GM21786 (cell line): ENCODE results near the gene SSBP1.
"Not testable (repeated sequence)": the region's sequence is repeated elsewhere in the genome, so short reads cannot be mapped to it uniquely, and the experiment has no call there.

ENCODE experiments used
- ATAC-seq: cut with Tn5 transposase; IDR thresholded peaks from one replicate; pipeline ENCODE4 v1.9.1; 2021; ENCODE audit not compliant: unreplicated experiment

Gene SSBP1

GRCh38 chr7:141709318-141709717 is 28.8 kb upstream of the SSBP1 start:
- no peak for ATAC-seq

GRCh38 chr7:141709749-141710148 is 28.4 kb upstream of the SSBP1 start:
- no peak for ATAC-seq

- ATAC-seq, result no peak
Measured at GRCh38 chr7:141710301-141710700, 27.9 kb upstream of the SSBP1 start.

GRCh38 chr7:141712603-141713255 is 25.4 kb upstream of the SSBP1 start:
- ATAC-seq, result no peak

- no peak for ATAC-seq
Measured at GRCh38 chr7:141713890-141714289, 24.3 kb upstream of the SSBP1 start.

GRCh38 chr7:141714571-141714970 is 23.6 kb upstream of the SSBP1 start:
- no peak for ATAC-seq

GRCh38 chr7:141715018-141715417 is 23.1 kb upstream of the SSBP1 start:
- no peak for ATAC-seq

- ATAC-seq, result no peak
Measured at GRCh38 chr7:141715794-141716689, 22.1 kb upstream of the SSBP1 start.

GRCh38 chr7:141717450-141717849 is 20.7 kb upstream of the SSBP1 start:
- no peak for ATAC-seq

- ATAC-seq, result no peak
Measured at GRCh38 chr7:141722529-141722928, 15.6 kb upstream of the SSBP1 start.

GRCh38 chr7:141729020-141729419 is 9.1 kb upstream of the SSBP1 start:
- ATAC-seq, result no peak

GRCh38 chr7:141731476-141732149 is 6.5 kb upstream of the SSBP1 start:
- ATAC-seq, result no peak

GRCh38 chr7:141737118-141737835 is 881 bp upstream of the SSBP1 start:
- no peak for ATAC-seq

- no peak for ATAC-seq
Measured at GRCh38 chr7:141738592-141739013, 445 bp downstream of the SSBP1 start.

GRCh38 chr7:141739250-141739649 is 1.1 kb downstream of the SSBP1 start:
- ATAC-seq, result no peak

GRCh38 chr7:141742229-141742628 is 4.1 kb downstream of the SSBP1 start:
- ATAC-seq, result no peak

- no peak for ATAC-seq
Measured at GRCh38 chr7:141744131-141744530, 6.0 kb downstream of the SSBP1 start.

GRCh38 chr7:141748396-141748795 is 10.2 kb downstream of the SSBP1 start:
- ATAC-seq, result no peak

GRCh38 chr7:141751904-141752303 is 13.7 kb downstream of the SSBP1 start:
- ATAC-seq, result not testable (repeated sequence)

- ATAC-seq, result no peak
Measured at GRCh38 chr7:141752634-141753033, 14.5 kb downstream of the SSBP1 start.

- ATAC-seq, result no peak
Measured at GRCh38 chr7:141754939-141755338, 16.8 kb downstream of the SSBP1 start.
